ENCODE results near the gene PRSS33. TPM values are rescaled to one million over a fixed set of nuclear protein-coding genes. Genes with fewer than 3 reads are reported as not detected.

PRSS33 gene
- total and polyA plus RNA-seq, 9 of the 15 experiments (the other 6 are each of a cell fraction or from before 2014, with no cell fraction given): not detected

GRCh38 chr16:2825906-2826305 lies 38.5 kb upstream of the PRSS33 start:
- Histone ChIP-seq H3K79me2 (ENCODE audit: control insufficient read depth, insufficient read depth, low read length) (no peaks in the 10 kb centered on the region), H3K9me3 (replicated peaks; ENCODE audit: control insufficient read depth, insufficient read depth, low read depth, low read length) (no peaks in the 10 kb centered on the region), H3K36me3 (ENCODE audit: control insufficient read depth, insufficient read depth, low read length) (peaks cover 5% of the 10 kb centered on the region; the same call in 1 of the 3 replicates), H3K9me1 (ENCODE audit: control insufficient read depth, insufficient read depth, low read length) (no peaks in the 10 kb centered on the region), H3K4me2 (ENCODE audit: insufficient read depth, low read length) (no peak overlapping the region), H3K27me3 (ENCODE audit: control insufficient read depth in 2 of 2, insufficient read depth in 2 of 2, low read length in 2 of 2) (peaks cover 26 to 54% of the 10 kb centered on the region in 2 experiments), H2AFZ (ENCODE audit: low read depth, low read length) (no peak overlapping the region), H3K4me3 (no peak overlapping the region), H3K4me1 (replicated peaks in 1 of 2; ENCODE audit: control insufficient read depth in 2 of 2, insufficient read depth in 2 of 2, low read length in 2 of 2) (peaks cover 0 to 32% of the 10 kb centered on the region in 2 experiments; a peak in 1 of 5 replicates), H4K20me1 (replicated peaks; ENCODE audit: control insufficient read depth, insufficient read depth, low read length) (peaks cover 10% of the 10 kb centered on the region), H3K27ac (ENCODE audit: extremely low read depth, low read depth, low read length) (no peak overlapping the region), H3K9ac (ENCODE audit: insufficient read depth in 1 of 2, low read depth in 2 of 2, low read length in 2 of 2) (no peak overlapping the region)
- intact Hi-C loops (cut with micrococcal nuclease) (no loop called here), in situ Hi-C loops (cut with MboI) (no loop called here)
- 4% methylated on average over 11 of the region's 11 CpGs for WGBS (ENCODE audit: insufficient coverage, low coverage, missing lambda C conversion rate)
- ChIA-PET POLR2A (interaction anchor here (0.6 to 2.4 kb wide), 4 partner anchors 13 to 109 kb away, joined by 3 to 8 read pairs (median 4); no protein-coding TSS in a partner anchor), CTCF (ENCODE audit: low intra/inter-chr PET ratio) (no interaction called here)
- FAIRE-seq (peak; percentile 26), ATAC-seq (no peak), DNase-seq (ENCODE audit: extremely low read depth in 1 of 4, low spot score in 3 of 4) (no peak)
- no peak for TF ChIP-seq HIVEP1 (CRISPR knock-in tag; IDR thresholded peaks at IDR 0.05)
- no peak for TF ChIP-seq SRSF7 (optimal IDR thresholded peaks at IDR 0.05; ENCODE audit: low read depth, low read length)
- no peak for TF ChIP-seq BRD4 (IDR thresholded peaks at IDR 0.05)
- TF ChIP-seq, protein P1, sequence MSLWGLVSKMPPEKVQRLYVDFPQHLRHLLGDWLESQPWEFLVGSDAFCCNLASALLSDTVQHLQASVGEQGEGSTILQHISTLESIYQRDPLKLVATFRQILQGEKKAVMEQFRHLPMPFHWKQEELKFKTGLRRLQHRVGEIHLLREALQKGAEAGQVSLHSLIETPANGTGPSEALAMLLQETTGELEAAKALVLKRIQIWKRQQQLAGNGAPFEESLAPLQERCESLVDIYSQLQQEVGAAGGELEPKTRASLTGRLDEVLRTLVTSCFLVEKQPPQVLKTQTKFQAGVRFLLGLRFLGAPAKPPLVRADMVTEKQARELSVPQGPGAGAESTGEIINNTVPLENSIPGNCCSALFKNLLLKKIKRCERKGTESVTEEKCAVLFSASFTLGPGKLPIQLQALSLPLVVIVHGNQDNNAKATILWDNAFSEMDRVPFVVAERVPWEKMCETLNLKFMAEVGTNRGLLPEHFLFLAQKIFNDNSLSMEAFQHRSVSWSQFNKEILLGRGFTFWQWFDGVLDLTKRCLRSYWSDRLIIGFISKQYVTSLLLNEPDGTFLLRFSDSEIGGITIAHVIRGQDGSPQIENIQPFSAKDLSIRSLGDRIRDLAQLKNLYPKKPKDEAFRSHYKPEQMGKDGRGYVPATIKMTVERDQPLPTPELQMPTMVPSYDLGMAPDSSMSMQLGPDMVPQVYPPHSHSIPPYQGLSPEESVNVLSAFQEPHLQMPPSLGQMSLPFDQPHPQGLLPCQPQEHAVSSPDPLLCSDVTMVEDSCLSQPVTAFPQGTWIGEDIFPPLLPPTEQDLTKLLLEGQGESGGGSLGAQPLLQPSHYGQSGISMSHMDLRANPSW (CRISPR knock-in tag; IDR thresholded peaks at IDR 0.05): no peak
- TF ChIP-seq EGR1 (conservative IDR thresholded peaks at IDR 0.05): peak; percentile 79
- BruUV-seq (replicated peaks): no TSS peak

Data from K562 (cell line).